Skin epidermis (tissue), 12 donors: ENCODE results near the gene AQR.
"Not testable (repeated sequence)": the region's sequence is repeated elsewhere in the genome, so short reads cannot be mapped to it uniquely, and the experiment has no call there.

Source experiments
- H3K27ac ChIP-seq, 21 experiments: fragments of 200-600 bp; sonication (generic) in 11 of 21; one replicate each; pipeline ENCODE4 v1.5.0; 2020; ENCODE audit warnings: mild to moderate bottlenecking in 3 of 21, inconsistent platforms in 2 of 21, moderate library complexity in 2 of 21
- H3K4me3 ChIP-seq, 7 experiments: fragments of 200-600 bp; sonication (generic) in 2 of 7; one replicate each; pipeline ENCODE4 v1.5.0; 2020; ENCODE audit warnings: inconsistent platforms in 2 of 7, mild to moderate bottlenecking in 2 of 7, moderate library complexity in 1 of 7

Gene AQR

GRCh38 chr15:34970098-34970643 is 629 bp upstream of the AQR start:
- Histone ChIP-seq H3K4me3 (peak overlapping the region; percentile 71 to 96 (median 86)), H3K27ac (peak overlapping the region in 17 of 21 experiments; percentile 8 to 91 (median 85))

DNA sequence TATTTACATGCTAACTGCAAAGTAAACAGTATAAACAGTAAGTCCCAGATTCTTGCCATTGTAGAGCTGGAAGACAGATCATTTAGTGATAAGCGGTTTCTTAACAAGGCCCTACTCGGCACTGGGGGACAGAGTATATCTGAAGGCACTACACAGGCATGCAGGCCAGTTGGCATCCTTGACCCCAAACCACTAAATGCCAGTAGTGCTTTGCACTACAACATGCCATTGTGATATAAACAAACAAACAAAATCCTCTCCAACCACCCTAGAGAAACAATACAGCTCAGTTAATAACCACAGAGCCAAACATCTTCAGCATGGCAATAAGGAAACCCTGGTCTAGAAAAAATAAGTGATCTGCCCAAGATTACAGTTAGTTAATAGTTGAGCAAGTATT is 5.3 kb downstream of the AQR start:
- Histone ChIP-seq H3K27ac (no peak overlapping the region), H3K4me3 (no peak overlapping the region)

DNA sequence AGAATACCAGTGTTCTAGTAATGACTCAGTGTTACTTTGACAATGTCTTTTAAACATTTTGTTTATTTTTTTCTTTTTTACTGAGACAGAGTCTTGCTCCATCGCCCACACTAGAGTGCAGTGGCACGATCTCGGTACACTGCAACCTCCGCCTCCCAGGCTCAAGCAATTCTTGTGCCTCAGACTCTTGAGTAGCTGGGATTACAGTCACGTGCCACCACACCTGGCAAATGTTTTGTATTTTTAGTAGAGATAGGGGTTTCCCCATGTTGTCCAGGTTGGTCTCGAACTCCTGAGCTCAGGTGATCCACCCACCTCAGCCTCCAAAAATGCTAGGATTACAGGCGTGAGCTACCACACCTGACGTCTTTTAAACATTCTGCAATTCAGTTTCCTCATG is 15.7 kb downstream of the AQR start:
- Histone ChIP-seq H3K27ac (no peak overlapping the region), H3K4me3 (no peak overlapping the region)

GRCh38 chr15:34952481-34952880 is 17.1 kb downstream of the AQR start:
- H3K4me3 ChIP-seq: no peak overlapping the region
- H3K27ac ChIP-seq: no peak overlapping the region

GRCh38 chr15:34951993-34952392 is 17.5 kb downstream of the AQR start:
- Histone ChIP-seq H3K27ac (no peak overlapping the region), H3K4me3 (no peak overlapping the region)

- Histone ChIP-seq H3K27ac (no peak overlapping the region), H3K4me3 (no peak overlapping the region)
Observed at GRCh38 chr15:34944936-34945335, 24.6 kb downstream of the AQR start.

DNA sequence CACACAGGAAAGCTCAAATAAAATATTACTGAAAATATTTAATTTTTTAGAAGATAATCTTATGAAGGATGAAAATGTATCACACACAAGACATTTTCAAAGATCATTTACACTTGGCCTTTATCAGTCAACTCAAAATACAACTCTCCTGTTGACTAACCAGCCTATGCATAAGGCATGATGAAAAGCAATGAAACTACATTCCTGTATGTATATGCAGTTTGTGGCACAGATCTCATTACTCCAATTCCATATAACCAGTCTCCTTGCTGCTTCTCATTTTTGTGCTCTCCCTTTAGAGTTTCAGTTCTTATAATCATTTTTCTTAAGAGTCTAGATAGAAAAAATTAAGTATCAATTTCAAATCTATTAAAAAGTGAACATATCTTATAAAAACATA is 25.8 kb downstream of the AQR start:
- H3K27ac ChIP-seq: no peak overlapping the region
- no peak overlapping the region for H3K4me3 ChIP-seq

- H3K4me3 ChIP-seq, H3K27ac ChIP-seq: not testable (repeated sequence)
Observed at GRCh38 chr15:34943264-34943663, 26.3 kb downstream of the AQR start.

GRCh38 chr15:34942363-34942762 is 27.2 kb downstream of the AQR start:
- Histone ChIP-seq H3K27ac (no peak overlapping the region), H3K4me3 (no peak overlapping the region)

DNA sequence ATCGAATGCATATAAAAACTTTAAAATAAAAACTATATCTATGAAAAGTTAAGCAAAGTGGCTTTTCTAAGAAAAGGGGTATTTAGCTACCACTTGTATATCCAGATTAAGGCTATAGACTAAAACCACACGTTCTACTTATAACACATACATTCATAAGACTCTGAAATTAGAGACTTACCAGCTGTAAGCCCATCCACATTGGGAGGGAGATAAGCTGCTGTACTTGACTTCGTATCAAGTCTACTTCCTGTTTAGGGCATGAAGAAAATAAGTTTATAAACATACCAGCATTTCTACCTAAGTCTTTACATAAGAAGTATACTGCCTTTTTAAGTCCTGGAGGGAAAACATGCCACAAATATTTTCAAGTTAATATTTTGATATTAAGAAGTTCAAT is 27.7 kb downstream of the AQR start:
- no peak overlapping the region for H3K4me3 ChIP-seq
- H3K27ac ChIP-seq: no peak overlapping the region

DNA sequence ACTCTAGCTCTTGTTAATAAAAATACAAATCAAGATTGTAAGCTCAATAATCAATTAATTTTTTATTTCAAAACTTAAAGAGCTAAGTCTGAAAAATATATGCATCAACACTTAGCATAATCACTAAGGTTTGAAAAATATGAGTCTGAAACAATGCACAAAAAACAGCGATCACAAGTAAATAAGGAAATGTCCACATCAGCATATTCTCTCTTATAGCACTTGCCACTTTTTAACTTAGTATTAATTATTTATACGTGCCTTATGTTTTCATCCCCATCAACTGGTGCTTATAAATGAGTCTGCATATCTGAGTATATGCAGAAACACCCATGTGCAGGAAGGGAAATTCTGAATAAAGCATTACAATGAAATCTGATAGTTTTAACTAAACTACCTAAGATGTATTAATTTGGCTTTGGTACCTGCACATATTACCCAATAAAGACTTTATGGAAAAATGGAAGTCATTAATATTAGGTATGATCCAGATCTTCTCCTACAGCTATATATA is 28.3 kb downstream of the AQR start:
- Histone ChIP-seq H3K27ac (no peak overlapping the region), H3K4me3 (no peak overlapping the region)

DNA sequence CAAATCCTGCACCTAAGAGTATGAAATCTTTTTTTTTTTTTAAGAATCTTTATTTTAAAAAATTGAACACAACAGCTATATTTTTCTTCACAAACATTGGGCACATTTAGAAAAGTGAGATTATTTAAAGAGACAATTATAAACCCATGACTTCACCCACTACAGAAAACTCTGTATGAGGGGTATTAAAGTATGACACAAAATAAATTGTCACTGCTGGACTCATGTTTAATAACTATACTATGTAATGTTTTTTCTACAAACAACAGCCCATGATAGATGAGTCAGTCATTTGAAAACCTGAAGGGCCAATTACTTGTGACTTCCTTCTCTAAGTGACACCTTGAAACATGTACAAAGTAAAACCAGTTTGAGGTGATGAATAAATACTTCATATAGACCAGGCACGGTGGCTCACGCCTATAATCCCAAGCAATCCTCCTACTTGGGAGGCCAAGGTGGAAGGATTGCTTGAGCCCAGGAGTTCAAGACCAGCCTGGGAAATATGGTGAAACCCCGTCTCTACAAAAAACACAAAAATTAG is 36.0 kb downstream of the AQR start:
- H3K27ac ChIP-seq: no peak overlapping the region

GRCh38 chr15:34928349-34928748 is 41.2 kb downstream of the AQR start:
- H3K4me3 ChIP-seq, H3K27ac ChIP-seq: not testable (repeated sequence)

More for the DNA sequence above, 36.0 kb downstream of the AQR start:
- H3K4me3 ChIP-seq: no peak overlapping the region

DNA sequence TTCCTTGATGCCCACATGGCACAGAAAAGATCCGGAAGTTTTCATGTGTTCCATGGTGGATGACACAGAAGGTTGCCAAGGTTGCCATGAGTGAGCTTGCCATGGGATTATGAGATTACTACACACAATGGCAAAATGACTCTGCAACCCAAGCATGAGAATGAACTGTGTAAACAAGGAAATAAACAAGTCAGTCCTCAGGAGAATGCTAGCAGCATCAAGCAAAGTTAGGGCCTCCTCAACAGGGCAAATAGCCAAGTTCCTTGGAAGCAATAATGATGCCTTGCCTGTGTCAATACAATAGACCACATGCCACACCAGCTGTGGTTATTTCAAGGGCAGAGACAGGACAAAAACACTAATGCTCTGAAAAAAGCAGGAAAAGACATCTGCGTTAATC is 41.8 kb downstream of the AQR start:
- Histone ChIP-seq H3K27ac (no peak overlapping the region), H3K4me3 (no peak overlapping the region)

- no peak overlapping the region for H3K27ac ChIP-seq
- no peak overlapping the region for H3K4me3 ChIP-seq
Observed at GRCh38 chr15:34914317-34914716, 55.2 kb downstream of the AQR start.

DNA sequence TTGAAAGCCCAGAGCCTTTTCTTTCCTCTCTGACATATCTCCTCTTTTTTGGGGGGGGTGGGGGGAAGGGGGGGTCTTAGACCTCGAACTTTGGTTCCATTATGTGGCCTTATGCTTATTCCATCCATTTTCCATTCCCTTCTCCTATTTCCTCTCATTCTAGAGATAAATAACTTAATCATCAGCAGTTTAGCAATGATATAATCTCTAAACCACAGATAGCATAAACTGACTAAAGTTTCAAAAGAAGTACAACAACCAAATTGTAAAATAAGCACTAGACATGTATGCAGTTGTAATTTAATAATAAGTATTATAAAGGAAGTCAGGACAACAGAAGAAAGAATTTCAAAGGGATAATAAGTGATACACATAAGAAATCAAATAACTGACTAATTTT is 64.5 kb downstream of the AQR start:
- H3K4me3 ChIP-seq: no peak overlapping the region
- no peak overlapping the region for H3K27ac ChIP-seq

- Histone ChIP-seq H3K4me3 (no peak overlapping the region), H3K27ac (no peak overlapping the region)
Observed at GRCh38 chr15:34904527-34904926, 65.0 kb downstream of the AQR start.

DNA sequence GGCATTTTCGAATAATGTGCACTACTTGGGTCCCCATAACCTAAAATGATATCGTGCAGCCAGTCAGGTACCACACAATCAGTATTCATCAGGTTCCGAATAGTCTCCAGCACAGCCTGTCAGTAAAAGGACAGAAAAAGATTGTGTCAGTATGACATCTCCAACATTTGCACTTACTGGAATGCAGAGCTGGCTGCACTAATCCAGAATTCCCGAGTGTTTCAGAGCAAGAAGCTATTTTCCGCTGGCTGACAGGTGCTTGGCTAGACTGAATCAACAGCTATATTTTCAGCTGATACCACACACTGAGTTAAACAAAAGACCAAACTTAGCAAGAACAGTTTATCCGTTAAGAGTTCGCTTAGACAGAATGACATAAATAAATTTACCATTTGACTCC is 68.8 kb downstream of the AQR start:
- Histone ChIP-seq H3K4me3 (no peak overlapping the region), H3K27ac (no peak overlapping the region)

DNA sequence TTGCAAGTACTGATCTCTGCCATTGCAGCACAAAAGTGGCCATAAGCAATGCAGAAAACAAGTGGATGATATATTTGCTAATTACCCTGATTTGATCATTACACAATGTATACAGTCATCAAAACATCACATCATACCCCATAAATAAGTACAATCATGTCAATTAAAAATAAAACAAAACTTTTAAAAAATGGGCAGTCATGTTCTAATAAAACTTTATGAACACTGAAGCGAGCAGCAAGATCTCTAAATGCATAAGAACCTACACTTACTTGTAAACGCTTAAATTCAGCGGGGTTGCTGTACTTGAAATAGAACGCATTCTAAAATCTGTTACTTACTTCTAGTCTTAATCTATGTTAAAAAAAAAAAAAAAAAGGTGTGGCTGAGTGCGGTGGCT is 73.4 kb downstream of the AQR start:
- no peak overlapping the region for H3K4me3 ChIP-seq

DNA sequence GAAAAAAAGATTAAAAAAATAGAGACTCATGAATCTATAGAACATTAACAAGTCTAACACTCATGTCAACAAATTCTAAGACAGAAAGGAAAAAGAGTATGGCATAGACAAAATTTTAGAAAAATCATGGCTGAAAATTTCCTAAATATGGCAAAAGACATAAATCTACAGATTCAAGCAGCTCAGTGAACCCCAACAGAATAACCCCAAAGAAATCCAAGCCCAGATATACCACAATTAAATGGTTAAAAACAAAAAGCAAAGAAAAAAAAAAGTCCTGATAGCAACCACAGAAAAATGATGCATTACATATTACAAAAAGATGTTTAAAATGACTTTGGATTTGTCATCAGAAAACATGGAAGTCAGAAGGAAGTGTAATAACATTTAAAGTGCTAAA is 75.6 kb downstream of the AQR start:
- Histone ChIP-seq H3K4me3 (no peak overlapping the region), H3K27ac (no peak overlapping the region)

More for the DNA sequence above, 73.4 kb downstream of the AQR start:
- no peak overlapping the region for H3K27ac ChIP-seq

DNA sequence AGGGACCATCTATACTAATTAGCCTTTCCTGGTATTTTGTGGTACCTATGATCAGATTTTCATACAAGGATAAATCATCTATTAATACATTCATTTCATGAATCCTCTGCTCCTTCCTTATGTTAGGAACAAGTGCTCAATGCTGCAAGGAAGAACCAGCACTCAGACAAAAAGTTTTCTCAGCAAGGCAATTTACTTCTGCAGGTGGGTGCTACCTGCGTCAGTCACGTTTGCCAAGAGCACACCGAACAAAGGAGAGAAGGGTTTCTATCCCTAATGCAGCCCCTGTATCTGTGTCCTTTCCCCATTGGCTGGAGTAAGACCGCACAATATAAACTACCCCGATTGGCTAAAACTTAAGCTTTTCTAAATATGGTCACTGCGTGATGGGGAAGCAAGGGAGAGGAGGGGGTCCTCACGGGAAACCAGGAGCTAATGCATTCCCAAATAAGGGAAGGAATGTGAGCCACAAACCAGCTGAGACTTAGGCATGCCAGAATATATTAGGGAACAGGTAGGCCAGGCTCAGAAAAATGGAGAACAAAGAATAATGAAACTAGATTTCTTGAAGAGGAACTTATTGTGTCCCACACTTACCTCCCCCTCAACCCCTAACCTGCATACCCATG is 76.5 kb downstream of the AQR start:
- Histone ChIP-seq H3K4me3 (no peak overlapping the region), H3K27ac (no peak overlapping the region)

GRCh38 chr15:34890424-34890823 is 79.1 kb downstream of the AQR start:
- H3K27ac ChIP-seq: no peak overlapping the region
- H3K4me3 ChIP-seq: no peak overlapping the region
